Inflammatory macrophage treated with lipopolysaccharide for 4 hours (primary cell): Measurements from ENCODE around the gene KCNMB4.

Experiments used
- DNase-seq: peaks from one replicate; pipeline ENCODE4 v3.0.0-alpha.2; 2020

KCNMB4 gene

GRCh38 chr12:70448371-70448770 lies 82.3 kb downstream of the KCNMB4 start:
- DNase-seq, result no peak

GRCh38 chr12:70449074-70449752 lies 83.1 kb downstream of the KCNMB4 start:
- DNase-seq, result no peak

- no peak for DNase-seq
Measured at GRCh38 chr12:70449753-70450341, 83.8 kb downstream of the KCNMB4 start.

GRCh38 chr12:70451528-70451927 lies 85.4 kb downstream of the KCNMB4 start:
- DNase-seq, result no peak

GRCh38 chr12:70456953-70457352 lies 90.9 kb downstream of the KCNMB4 start:
- DNase-seq, result no peak

- DNase-seq, result peak; percentile 2
Measured at GRCh38 chr12:70459786-70460185, 93.7 kb downstream of the KCNMB4 start.

GRCh38 chr12:70463997-70464396 lies 97.9 kb downstream of the KCNMB4 start:
- DNase-seq, result no peak

- no peak for DNase-seq
Measured at GRCh38 chr12:70466753-70467152, 100.7 kb downstream of the KCNMB4 start.

GRCh38 chr12:70467476-70467875 lies 101.4 kb downstream of the KCNMB4 start:
- no peak for DNase-seq

- DNase-seq, result no peak
Measured at GRCh38 chr12:70467918-70468733, 102.0 kb downstream of the KCNMB4 start.

GRCh38 chr12:70468741-70469140 lies 102.7 kb downstream of the KCNMB4 start:
- DNase-seq, result no peak

- DNase-seq, result no peak
Measured at GRCh38 chr12:70469221-70469820, 103.2 kb downstream of the KCNMB4 start.

- no peak for DNase-seq
Measured at GRCh38 chr12:70482764-70483163, 116.7 kb downstream of the KCNMB4 start.
